NCI-H82 (cell line): Measurements from ENCODE around the gene RNASEH1.

ENCODE experiments used
- DNase-seq: peaks from one replicate; lab custom pipeline; 2025; lab: John Stamatoyannopoulos, UW

The RNASEH1 gene, protein sequence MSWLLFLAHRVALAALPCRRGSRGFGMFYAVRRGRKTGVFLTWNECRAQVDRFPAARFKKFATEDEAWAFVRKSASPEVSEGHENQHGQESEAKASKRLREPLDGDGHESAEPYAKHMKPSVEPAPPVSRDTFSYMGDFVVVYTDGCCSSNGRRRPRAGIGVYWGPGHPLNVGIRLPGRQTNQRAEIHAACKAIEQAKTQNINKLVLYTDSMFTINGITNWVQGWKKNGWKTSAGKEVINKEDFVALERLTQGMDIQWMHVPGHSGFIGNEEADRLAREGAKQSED

DNA sequence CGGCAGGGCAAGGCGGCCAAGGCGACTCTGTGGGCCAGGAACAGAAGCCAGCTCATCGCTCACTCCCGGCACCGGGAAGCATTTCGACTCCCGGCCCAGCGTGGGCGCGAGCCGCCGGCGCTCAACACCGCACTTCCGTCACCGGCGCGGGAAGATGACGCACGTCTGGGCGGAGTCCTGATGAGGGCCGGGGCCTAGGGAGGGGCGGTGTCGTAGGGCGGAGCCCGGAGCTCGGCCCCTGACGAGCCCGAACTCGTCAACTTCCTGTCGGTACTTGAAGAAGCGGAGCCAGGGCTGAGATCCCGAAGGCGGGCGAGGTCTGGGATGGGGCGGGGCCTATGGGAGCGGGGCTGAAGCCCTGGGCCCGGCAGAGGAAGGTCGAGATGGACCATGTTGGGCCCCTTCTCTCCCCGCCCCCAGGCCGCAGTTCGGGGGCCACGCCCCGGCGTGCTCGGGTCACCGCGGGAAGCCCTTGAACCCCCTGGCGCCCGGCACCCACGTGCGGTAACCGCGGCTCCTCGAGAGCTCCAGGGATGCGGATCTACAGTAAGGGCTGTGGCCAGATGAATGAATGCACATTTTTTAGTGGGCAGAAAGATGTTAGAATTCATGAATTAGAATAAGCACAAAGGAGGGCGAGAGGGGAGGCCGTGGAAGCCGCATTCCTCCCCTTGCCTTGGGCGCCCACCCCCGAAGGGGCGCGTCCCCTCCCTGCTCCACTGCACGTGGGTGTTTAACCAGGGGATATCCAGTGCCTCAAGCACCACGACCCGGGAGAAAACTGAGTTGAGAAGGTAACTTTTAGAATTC lies at the start of gene RNASEH1:
RNASEH1 (minus strand) TSS at position 129 of the 810 bp plus-strand sequence; CDS start at position 56, 73 bp downstream.
- DNase-seq, result peak; percentile 100

DNA sequence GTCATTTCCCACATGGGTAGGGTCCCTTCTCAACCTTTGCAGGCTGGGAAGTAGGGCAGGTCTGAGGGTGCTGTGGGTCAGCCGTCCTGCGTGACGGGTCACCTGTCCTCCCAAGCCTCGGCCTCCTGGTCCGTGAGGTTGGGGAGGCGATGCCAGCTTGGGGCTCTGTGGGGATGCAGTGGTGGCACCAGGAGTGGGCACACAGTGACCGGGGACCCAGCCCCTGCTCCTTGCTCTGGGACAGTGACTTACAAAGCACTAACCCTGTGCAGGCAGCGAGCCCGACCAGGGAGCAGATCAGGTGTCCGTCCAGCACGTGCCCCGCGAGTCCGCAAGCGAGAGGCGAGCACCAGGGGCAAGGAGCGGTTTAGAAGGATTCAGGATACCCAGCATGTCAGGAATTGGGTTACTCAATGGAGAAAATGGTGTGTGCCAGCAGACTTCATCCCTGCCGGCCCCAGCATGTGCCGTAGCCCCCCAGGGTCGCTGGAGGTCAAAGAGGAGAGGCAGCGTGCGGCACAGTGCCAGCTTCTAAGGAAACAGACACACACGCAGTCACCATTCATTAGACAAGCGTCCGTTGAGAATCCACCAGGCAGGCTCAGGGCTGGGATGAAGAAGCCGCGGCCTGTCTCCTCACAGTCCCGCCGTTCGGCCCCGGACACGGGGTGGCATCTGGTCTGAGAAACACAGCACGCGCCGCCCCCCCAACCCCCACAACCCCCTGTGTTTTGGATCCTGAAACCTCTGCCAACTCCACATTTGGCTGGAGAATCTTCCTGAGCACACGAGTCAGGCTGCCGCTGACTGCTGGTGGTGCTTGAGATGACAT lies 48.5 kb upstream of the RNASEH1 start:
- no peak for DNase-seq

DNA sequence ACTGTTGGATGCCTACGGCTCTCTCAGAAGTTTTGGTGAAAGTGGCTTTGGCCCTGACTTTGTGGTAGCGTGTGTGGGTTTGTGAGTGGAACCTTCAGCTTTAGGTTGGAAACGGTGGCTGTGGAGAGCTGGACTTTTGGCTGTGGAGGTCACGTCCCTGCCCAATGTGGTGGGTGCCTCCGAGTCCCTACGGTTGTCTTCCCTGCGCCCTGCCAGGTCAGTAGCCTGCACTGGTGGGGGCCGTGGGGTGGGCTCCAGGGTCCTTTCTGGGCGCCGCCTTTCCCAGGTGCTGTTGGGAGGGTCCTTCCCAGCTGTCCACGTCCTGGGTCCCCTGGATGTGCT lies 47.9 kb upstream of the RNASEH1 start:
- DNase-seq, result no peak

DNA sequence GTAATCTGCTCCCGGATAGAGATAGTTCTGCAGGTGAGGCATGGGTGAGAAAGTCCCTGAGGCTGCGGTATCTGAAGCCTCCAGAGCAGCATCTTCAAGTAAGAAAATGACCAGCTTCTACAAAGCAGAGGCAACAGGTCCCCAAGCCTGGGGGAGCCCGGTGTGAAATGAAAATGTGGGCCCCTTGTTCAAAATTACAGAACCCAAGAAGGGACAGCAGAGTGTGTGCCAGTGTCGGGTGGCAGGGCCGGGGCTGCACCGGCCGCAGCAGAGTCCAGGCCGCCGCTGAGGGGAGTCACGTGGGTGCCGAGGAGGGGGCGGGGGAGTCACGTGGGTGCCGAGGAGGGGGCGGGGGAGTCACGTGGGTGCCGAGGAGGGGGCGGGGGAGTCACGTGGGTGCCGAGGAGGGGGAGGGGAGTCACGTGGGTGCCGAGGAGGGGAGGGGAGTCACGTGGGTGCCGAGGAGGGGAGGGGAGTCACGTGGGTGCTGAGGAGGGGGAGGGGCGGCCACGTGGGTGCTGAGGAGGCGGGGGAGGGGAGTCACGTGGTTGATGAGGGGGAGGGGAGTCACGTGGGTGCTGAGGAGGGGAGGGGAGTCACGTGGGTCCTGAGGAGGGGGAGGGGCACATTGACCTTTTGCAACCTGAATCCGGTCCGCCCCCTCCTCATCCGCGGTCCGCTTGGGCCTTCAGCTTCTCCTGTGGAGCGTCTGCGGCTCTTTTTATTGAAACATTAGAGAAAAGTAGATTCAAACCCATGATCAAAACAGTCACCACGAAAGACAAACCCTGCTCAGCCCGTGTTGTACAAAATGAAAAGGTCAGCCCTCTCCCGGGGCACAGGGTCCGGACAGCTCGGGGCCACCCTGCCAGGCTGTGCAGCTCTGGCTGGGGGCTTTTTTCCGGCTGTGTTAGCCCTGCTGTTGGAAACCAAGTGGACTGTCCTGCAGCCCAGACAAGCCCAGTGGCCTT lies 47.1 kb upstream of the RNASEH1 start:
- DNase-seq, result peak; percentile 92

DNA sequence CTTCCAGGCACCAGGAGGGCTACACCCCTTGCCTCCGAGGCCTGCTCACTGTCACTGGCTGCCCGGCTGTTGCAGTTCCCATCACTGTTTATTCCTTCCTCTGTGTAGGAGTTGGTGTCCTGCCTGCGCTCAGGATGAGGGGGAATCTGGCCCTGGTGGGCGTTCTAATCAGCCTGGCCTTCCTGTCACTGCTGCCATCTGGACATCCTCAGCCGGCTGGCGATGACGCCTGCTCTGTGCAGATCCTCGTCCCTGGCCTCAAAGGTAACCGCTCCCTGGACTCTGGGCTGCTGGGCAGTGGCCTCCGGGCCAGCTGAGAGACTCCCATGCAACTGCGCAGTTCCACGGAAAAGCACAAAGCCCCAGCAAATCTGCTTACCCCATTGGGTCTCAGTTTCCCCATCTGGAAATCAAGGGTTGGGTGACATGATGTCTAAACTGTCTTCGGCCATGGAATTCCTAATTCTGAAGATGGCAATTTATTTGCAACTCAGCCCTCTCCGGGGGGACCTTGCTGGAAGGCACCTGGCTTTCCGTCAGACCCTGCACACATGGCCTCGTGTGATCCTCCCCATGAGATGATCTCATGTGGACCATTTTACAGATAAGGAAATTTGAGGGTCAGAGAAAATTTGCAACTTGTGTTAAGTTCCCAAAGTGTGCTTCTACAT lies 46.2 kb upstream of the RNASEH1 start:
- DNase-seq, result no peak

DNA sequence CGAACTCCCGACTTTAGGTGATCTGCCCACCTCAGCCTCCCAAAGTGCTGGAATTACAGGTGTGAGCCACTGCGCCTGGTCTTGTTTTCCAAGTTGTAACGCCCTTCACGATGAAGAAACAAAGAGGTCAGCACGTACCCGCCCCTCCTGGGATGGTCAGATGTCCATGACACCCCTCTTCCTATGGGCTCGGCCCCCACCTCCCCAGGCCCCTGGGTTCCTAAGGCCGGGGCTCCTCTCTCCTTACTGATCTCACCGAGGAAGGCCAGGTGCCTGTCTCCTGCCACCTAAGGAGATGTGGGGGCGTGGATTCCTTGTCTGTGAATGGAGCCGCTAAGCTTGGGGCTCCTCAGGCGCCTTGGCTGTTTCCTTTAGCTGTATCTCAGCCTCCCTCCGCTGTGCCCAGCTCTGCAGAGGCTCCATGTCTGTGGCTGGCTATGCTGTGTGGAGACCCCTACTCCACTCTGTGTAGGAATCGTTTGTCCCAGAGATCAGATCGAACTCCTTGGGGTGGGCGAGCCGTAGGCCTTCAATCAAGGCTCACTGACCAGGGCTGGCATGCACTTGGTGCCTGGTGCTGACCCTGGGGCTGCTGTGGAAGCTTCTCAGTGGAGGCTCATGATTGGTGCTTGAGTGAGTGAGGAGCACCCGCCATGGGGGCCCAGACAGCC lies 45.5 kb upstream of the RNASEH1 start:
- no peak for DNase-seq

DNA sequence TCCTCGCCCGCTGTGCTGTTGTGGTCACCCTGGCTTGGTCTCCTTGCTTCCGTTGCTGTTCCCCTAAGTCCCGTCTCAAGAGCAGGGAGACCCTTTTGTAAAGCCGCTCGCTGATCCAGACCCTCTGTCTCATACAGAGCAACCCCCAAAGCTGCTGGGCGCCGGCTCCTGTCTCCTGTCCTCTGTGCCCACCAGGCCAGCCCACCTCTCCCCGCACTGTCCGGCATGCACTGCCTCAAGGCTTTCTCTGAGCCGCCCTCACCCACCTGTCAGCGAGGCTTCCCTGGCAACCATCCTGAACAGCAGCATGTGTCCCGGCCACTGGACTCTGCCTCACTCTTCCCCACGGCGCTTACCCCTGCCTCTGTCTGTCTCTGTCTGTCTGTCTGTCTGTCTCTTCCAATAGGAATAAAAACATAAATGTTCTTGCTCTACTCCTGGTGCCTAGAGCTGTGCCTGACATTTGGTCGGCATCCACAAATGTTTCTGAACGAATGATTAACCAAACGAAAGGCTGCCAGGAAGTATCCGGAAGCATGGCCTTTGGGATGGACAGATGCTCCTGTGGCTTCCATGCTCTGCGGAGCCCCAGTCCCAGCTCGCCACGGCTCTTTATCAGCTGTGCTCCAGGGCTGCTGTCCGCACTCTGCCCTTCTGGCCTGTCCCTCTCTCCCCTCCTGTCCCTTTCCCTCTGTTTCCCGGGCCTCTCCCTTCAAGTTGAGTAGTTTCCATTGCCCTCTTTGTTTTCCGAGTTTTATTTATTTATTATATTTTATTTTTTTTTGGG lies 44.6 kb upstream of the RNASEH1 start:
- no peak for DNase-seq

DNA sequence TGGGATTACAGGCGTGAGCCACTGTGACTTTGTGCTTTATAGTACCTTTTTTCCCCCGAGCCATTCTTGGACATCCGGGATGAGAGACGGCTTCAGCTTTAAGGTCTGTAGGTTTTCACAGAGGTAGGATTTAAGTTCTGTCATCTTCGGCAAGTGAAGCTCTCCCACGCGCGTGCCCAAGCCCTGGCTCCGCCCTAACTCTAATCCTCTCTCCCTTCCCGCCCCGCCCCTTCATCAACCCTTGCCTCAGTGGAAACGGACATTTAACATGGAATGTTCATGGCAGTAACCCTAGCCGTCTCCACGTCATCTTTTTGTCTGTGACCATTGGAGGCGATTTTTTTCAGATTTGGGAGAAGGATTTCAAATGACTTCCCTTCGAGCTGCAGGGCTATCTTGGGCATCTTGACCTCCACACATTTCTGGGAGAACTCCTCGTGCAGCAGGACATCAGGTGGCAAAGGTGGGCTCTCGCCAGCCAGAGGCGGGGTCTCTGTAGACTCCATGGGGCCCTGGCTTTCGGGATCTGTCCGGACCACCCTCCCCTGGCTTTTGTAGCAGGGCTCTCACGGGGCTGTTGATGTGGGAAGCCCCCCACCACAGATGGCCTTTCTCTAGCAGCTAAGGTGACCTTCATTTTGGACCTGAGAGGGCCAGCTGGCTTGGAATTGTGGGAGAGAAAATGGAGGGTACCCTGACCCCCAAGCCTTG lies 43.6 kb upstream of the RNASEH1 start:
- peak; percentile 73 for DNase-seq

DNA sequence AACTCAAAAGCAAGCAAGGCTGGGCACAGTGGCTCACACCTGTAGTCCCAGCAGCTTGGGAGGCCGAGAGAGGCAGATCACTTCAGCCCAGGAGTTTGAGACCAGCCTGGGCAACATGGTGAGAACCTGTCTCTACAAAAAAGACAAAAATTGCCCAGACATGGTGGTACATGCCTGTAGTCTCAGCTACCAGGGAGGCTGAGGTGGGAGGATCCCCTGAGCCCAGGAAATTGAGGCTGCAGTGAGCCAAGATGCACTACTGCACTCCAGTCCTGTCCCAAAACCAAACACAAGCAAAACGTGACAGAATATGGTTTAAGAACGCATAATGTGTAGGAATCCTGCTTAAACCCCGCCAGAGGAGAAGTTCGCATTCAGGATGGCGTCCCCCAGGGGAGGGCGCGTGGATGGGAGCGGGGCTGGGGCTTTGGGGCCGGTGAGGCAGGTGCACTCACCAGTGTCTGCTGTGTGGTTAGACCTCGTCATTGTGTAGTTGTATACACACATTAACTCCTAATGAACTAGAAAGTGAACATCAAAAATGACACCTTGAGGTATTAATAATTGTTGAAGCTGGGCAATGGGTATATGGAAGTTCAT lies 42.2 kb upstream of the RNASEH1 start:
- DNase-seq, result no peak

DNA sequence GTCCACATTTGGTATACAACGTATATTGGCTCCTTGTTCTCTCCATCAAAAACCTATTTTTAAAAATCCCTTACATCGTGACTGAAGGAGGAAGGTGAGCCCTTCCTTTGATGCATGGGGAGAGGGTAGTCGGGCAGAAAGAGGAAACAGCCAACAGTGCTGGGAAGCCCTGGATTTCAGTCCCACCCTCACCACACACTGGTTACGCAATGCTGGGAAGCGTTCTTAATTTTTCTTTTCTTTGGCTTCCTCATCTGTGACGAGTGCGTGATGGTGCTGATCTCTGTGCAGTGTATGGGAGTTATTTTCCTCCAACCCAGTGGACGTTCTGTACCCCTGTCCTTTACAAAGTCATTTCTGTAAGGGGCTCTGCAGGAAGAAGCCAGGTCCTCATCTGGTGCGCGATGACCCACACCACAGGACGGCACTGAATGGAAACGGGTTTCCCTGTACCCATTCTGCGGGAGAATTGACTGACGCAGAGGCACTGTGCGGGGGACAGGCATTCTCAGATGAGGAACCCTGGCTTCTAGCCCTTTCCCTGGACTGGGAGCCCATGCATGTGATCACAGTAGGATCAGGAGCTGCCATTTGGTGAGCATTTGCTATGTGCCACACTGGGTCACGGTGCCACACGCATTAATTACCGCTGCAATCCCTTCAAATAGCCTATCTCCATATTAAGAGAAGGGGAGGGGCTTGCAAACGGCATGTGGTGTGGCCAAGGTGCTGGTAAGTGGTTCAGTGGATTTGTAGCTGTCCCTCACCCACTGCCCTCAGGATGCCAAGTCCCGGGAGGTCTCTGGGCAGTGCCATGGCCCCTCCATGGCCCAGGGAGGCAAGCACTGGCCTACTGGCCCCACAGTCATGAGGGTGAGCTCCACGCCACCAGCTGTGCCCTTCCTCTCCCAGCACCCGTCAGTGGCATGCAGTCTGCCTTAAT lies 41.0 kb upstream of the RNASEH1 start:
- DNase-seq, result peak; percentile 39

DNA sequence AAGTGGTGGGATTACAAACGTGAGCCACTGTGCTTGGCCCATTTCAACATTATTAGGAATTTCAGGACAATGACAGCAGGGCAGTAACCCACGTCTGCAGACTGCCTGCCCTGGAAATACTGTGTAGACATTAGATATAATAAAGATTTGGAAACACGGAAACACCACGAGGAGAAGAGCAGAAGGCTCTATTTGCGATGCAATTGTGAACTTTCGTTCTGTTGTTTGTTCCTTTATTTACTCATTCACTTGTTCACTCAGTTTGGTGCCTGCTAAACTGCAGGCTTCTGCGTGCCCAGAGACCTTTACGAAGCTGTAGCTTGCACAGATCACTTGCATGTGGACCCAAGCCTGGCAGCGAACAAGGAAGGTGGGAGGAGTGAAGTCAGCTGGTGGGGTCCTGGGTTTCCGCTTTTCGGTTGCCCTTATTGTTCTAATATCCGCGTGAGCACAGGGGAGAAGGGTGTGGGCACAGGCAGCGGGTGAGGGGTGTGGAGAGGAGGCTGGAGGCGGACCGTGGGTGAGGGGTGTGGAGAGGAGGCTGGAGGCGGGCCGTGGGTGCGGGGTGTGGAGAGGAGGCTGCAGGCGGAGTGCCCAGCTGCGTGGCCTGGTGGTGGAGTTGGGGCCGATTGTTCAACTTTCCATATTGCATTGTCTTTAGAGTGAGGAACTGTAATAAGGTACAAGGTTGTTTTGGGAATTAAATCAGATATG lies 40.2 kb upstream of the RNASEH1 start:
- DNase-seq, result no peak

DNA sequence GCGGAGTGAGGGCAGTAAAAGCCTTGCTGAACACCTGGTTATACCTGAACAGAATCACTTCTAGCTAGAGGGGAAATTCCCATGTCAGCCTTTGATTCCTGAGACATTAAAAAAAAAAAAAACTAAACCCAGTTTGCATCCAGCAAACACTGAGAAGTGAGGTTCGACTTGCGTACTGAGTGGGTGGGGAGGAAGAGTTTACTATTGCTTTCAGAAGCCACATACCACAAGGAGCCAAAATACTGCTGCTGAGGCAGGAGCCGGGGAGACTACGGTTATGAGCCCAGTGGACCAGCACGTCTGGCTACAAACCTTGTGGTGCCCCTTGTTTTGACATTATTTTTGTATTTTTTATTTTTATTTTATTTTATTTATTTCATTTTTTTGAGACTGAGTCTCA lies 39.4 kb upstream of the RNASEH1 start:
- DNase-seq, result no peak

DNA sequence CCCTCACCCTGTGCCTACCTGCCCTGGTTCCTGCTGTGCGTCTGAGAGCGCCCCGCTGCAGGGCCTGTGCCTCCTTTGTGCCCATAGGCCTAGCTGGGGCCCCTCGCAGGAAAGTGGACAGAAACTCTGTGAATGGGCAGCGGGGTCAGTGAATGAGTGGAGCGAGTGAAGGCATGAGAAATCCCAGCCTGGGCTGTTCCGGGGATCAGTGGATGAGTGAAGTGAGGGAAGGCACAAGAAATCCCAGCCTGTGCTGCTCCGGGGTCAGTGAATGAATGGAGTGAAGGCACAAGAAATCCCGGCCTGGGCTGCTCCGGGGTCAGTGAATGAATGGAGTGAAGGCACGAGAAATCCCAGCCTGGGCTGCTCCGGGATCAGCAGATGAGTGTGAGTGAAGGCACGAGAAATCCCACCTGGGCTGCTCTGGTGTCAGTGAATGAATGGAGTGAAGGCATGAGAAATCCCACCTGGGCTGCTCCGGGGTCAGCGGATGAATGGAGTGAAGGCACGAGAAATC lies 38.8 kb upstream of the RNASEH1 start:
- no peak for DNase-seq

DNA sequence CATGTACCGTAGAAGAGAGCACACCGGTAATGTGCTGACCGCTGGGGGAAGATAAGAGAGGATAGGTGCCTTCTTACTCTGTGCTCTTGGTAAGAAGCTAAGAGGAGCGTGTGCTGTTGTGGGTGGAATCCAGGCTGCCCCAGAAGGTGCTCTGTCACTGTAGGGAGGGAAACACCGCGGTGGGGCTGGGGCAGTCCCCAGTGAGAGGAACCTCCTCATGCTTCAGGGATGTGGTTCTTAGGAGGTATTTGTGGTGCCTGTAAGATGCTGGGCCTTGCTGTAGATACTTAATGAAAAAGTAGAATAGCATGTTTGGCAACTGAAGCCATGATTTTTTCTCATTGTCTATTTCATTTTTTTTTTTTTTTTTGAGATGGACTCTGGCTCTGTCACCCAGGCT lies 37.9 kb upstream of the RNASEH1 start:
- no peak for DNase-seq

DNA sequence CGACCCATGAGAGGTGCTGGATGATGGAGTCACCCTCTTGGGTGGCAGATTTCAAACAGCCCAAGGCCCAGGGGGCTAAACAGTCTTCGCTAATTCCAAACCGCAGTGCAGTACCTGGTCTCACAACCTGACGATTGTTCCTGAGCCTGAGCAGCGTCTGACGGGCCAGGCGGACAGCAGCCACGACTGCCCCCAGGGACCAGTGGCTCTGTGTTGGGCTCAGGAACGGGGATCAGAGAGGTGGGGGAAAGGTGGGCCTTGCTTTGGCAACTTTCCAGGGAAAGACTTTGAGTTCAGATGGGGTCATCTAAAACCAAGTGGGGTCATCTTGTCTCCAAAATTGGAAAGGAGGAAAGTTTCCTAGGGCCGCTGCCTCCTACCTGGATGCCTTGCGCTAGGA lies 37.3 kb upstream of the RNASEH1 start:
- no peak for DNase-seq

DNA sequence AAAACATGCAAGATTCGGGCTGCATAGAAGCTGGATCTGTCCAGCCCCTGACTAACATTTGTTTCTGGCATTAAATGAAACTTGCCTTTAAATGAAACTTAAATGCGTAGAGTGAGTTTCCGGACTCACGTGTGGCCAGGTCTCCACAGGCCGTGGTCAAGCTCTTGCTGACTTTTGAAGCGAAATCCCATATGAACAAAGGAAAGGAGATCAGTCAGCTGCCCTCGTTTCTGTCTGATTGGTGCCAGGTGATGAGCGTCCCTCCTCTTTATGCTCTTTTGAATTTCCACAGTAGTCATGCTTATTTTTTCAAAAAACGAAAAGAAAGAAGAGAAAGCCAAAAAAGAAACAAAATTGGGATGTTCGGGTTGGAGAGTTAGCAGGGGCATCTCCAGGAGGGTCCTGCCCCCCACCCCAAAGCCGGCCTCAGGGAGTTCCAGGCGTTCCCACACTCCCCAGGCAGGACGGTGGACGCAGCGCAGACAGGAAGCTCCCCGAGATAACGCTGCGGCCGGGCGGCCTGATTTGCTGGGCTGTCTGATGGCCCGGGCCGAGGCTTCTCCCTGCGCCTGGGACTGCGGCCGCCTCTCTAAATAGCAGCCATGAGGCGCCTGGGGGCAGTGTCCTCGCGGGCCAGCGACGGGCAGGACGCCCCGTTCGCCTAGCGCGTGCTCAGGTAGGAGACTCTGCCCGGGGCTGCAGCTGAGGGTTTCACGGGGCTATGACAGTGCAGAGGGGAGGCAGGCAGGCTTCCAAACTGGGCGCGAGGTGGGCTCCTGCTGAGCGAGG lies 36.6 kb upstream of the RNASEH1 start, which contains the start of gene COLEC11:
COLEC11 (plus strand) TSS at position 620 of the 789 bp plus-strand sequence. CDS start 9,229 bp downstream, outside the sequence.
- no peak for DNase-seq
